Gastrocnemius medialis (tissue), 4 donors: ENCODE data around the gene KPNA5. TPM values are rescaled to one million over a fixed set of nuclear protein-coding genes. Genes with fewer than 3 reads are reported as not detected.
A peak's percentile ranks its signal among the peaks of the same experiment; 100 is the strongest.

Source experiments
- ATAC-seq, 2 donors: fragments of 150-250 bp; one replicate each; pipeline ENCODE4 v1.9.1; 2016
- DNase-seq, 2 donors: peaks; one replicate each; pipeline ENCODE4 v3.0.0-alpha.2; 2019
- H3K27ac ChIP-seq, 4 donors: fragments of 200-600 bp; sonication (generic); 1 replicate in 1 of 4; 2 replicates in 3 of 4; pipeline ENCODE4 v1.5.1; 2016 to 2018; ENCODE audit warnings: mild to moderate bottlenecking in 2 of 4, moderate library complexity in 1 of 4
- H3K27me3 ChIP-seq, 3 donors: fragments of 200-600 bp; sonication (generic) in 2 of 3; 1 replicate in 1 of 3; 2 replicates in 2 of 3; pipeline versions ENCODE4 v1.5.1 to v1.6.0; 2016 to 2019; ENCODE audit warnings: mild to moderate bottlenecking in 1 of 3, moderate library complexity in 1 of 3
- H3K36me3 ChIP-seq, 2 donors: fragments of 200-600 bp; sonication (generic) in 1 of 2; one replicate each; pipeline ENCODE4 v1.5.1; 2017 to 2018
- H3K4me1 ChIP-seq, 2 donors: fragments of 200-600 bp; sonication (generic) in 1 of 2; one replicate each; pipeline ENCODE4 v1.5.1; 2016 to 2017; ENCODE audit warnings: mild to moderate bottlenecking in 2 of 2
- H3K4me3 ChIP-seq, 4 donors: fragments of 200-600 bp; sonication (generic) in 3 of 4; 1 replicate in 1 of 4; 2 replicates in 3 of 4; pipeline ENCODE4 v1.5.1; 2016 to 2019; ENCODE audit warnings: mild to moderate bottlenecking in 2 of 4
- H3K9me3 ChIP-seq, 3 donors: fragments of 200-600 bp; sonication (generic) in 2 of 3; 1 replicate in 1 of 3; 2 replicates in 2 of 3; pipeline ENCODE4 v1.5.1; 2016 to 2019
- POLR2A ChIP-seq, 2 donors: fragments of 450-650 bp; IDR thresholded peaks; one replicate each; pipeline ENCODE4 v1.6.1; 2017; ENCODE audit warnings: antibody characterized with exemption in 2 of 2, mild to moderate bottlenecking in 2 of 2, moderate library complexity in 2 of 2
- in situ Hi-C, 4 donors: fragments of 200-750 bp; cut with MboI; loops; one replicate each; pipeline versions ENCODE4 v1.15.0 to v1.8.0; 2017; ENCODE audit warnings: low sequenced_read_pairs in 4 of 4
- intact Hi-C: fragments of 100-400 bp; cut with DNase I; formaldehyde crosslinking; loops from one replicate; pipeline ENCODE4 v1.15.1; 2023; ENCODE audit warnings: low total_unique reads
- total RNA-seq, 4 donors: library from RNA; depleted of rRNA; stranded (reverse); fragments of >200 nt; gene quantifications; one replicate each; pipeline versions ENCODE4 v1.1.0 to v1.2.3, GENCODE V29; 2016
- TF ChIP-seq, protein P1 (sequence below), 5 experiments: fragments of 450-650 bp in 3 of 5; fragments of 200-600 bp in 2 of 5; sonication (generic) in 2 of 5; IDR thresholded peaks in 4 of 5; conservative IDR thresholded peaks in 1 of 5; 1 replicate in 4 of 5; 2 replicates in 1 of 5; pipeline ENCODE4 v1.5.1; 2016 to 2019; ENCODE audit warnings: antibody characterized with exemption in 5 of 5, mild to moderate bottlenecking in 3 of 5, moderate library complexity in 3 of 5

The KPNA5 gene
- total RNA-seq, 4 donors from 2014 or later = 7.2 to 14.8 (median 12.9) TPM

DNA sequence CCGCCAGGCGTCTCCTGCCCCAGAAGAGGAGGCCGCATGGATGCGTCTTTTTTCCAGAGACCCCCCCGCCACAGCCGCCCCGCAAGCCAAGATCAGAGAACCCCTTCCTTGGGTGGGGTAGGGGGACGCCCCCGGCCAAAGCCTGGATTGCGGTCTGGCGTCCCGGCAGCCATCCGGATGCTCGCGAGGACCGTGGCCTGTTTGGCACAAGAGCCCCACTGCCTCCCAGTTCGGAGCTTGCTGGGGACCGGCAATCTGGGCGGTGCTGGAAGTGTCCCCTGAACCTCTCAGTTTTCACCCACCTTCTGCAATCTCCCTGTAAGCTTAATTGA lies 83.6 kb downstream of the KPNA5 start:
- TF ChIP-seq, protein P1, sequence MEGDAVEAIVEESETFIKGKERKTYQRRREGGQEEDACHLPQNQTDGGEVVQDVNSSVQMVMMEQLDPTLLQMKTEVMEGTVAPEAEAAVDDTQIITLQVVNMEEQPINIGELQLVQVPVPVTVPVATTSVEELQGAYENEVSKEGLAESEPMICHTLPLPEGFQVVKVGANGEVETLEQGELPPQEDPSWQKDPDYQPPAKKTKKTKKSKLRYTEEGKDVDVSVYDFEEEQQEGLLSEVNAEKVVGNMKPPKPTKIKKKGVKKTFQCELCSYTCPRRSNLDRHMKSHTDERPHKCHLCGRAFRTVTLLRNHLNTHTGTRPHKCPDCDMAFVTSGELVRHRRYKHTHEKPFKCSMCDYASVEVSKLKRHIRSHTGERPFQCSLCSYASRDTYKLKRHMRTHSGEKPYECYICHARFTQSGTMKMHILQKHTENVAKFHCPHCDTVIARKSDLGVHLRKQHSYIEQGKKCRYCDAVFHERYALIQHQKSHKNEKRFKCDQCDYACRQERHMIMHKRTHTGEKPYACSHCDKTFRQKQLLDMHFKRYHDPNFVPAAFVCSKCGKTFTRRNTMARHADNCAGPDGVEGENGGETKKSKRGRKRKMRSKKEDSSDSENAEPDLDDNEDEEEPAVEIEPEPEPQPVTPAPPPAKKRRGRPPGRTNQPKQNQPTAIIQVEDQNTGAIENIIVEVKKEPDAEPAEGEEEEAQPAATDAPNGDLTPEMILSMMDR (IDR thresholded peaks at IDR 0.05 in 4 of 5, conservative IDR thresholded peaks at IDR 0.05 in 1 of 5) = no peak
- no peak for TF ChIP-seq POLR2A (IDR thresholded peaks at IDR 0.05)
- in situ Hi-C loops (no loop called here), intact Hi-C loops (no loop called here)
- Histone ChIP-seq H3K27ac (peak overlapping the region; percentile 64 to 76 (median 66)), H3K9me3 (peaks cover 0 to 4% (median 0%) of the 10 kb centered on the region in 3 donors), H3K4me1 (peaks cover 0 to 3% of the 10 kb centered on the region in 2 donors), H3K27me3 (peaks cover 5 to 33% (median 31%) of the 10 kb centered on the region in 3 donors), H3K4me3 (peak overlapping the region; percentile 57 to 65 (median 62)), H3K36me3 (no peaks in the 10 kb centered on the region)
- ATAC-seq (no peak), DNase-seq (peak in 1 of 2 donors; percentile 14)

DNA sequence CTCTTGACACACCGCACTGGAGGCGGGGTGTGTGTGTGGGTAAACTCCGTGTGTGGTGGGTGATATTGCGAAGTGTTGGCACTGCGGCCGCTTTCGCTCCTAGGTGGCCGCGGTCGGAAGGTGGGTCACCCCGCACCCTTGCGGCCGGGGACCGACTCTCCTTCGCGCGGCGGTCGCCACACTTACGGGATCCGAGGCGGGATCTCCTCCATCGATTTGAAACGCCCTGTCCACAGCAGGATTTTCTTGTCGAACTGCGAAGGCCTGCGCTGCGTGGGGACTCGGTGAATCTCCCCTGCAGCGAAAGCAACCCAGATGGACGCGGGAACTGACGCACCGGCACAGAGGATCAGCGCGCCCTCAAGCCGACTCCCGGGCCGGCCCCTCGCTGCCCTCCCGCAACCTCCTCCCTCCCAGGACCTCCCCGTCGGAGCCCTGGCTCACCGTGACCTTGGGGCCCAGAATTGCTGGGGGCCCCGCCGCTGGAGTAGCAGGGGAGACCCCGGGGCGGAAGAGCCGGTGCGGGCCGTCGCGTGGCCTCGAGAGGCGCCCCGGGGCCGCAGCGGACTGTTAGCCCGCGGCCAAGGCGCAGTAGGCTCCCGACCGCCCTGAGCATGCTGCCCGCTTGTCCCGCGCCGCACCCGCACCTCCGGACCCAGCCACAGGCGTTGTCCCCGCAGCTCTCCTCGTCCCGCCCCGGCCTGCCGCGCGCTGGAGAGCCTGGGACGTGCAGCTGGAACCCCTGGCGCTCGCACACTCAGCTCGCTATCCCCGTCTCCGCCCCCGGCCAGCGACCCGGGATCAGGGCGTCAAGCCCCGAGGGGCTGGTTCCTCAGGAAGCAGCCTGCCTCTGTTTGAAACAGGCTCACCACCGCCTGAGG lies 84.2 kb downstream of the KPNA5 start, which contains the start of gene FAM162B:
FAM162B (minus strand) TSS at position 759 of the 881 bp plus-strand sequence; CDS start at position 616, 143 bp downstream.
- DNase-seq = peak in 1 of 2 donors; percentile 44
- peaks cover 5 to 33% (median 31%) of the 10 kb centered on the region in 3 donors for H3K27me3 ChIP-seq
- H3K4me3 ChIP-seq = peak within 1 kb of the TSS; percentile 57 to 65 (median 62)
- ATAC-seq = peak; percentile 40 to 55
- peaks cover 0 to 4% (median 0%) of the 10 kb centered on the region in 3 donors for H3K9me3 ChIP-seq
- peaks cover 0 to 3% of the 10 kb centered on the region in 2 donors for H3K4me1 ChIP-seq
- in situ Hi-C loops = no loop called here
- TF ChIP-seq, protein P1 (IDR thresholded peaks at IDR 0.05 in 4 of 5, conservative IDR thresholded peaks at IDR 0.05 in 1 of 5) = no peak
- TF ChIP-seq POLR2A (IDR thresholded peaks at IDR 0.05) = no peak
- H3K27ac ChIP-seq = peak within 1 kb of the TSS; percentile 64 to 76 (median 66)
- H3K36me3 ChIP-seq = no peaks in the 10 kb centered on the region
- intact Hi-C loops = no loop called here

DNA sequence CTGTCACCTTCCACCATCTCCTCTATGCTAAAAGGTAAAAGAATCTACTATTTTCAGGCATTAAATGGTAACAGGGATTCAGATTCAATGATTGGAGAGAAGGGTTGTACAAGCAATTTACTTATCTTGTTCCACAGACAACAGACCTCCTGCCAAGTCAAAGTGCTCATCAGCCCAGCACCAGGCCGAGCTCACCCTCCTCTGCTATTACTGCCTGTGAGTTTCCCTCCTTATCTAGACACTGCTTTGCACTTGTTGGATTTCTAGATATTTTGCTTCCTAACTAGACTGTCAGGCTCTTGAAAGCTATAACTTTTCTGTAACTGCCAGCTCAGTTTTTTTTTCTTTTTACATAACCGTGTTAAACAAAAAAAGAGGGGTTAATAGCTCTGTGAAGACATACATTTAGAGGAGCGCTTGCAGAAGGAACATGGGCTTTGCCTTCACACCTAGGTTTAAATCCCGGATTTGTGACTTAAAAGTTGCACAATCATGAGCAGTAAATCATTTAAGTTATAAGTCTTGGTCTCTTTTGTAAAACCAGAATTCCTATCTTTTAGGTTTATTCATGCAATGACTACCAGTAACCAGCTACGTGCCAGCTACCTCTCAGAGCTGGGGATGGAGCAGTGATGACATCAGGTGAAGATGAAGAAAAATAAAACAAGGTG lies 85.6 kb downstream of the KPNA5 start:
- intact Hi-C loops = no loop called here
- H3K4me3 ChIP-seq = peak overlapping the region in 1 of 4 donors; percentile 65
- TF ChIP-seq, protein P1 (IDR thresholded peaks at IDR 0.05 in 4 of 5, conservative IDR thresholded peaks at IDR 0.05 in 1 of 5) = no peak
- no peak for TF ChIP-seq POLR2A (IDR thresholded peaks at IDR 0.05)
- in situ Hi-C loops = no loop called here
- DNase-seq (no peak), ATAC-seq (no peak)
- H3K36me3 ChIP-seq = no peaks in the 10 kb centered on the region
- H3K27ac ChIP-seq = peak overlapping the region in 3 of 4 donors; percentile 29 to 76 (median 64)
- H3K27me3 ChIP-seq = peaks cover 5 to 33% (median 31%) of the 10 kb centered on the region in 3 donors
- peaks cover 0 to 3% of the 10 kb centered on the region in 2 donors for H3K4me1 ChIP-seq
- no peaks in the 10 kb centered on the region for H3K9me3 ChIP-seq

DNA sequence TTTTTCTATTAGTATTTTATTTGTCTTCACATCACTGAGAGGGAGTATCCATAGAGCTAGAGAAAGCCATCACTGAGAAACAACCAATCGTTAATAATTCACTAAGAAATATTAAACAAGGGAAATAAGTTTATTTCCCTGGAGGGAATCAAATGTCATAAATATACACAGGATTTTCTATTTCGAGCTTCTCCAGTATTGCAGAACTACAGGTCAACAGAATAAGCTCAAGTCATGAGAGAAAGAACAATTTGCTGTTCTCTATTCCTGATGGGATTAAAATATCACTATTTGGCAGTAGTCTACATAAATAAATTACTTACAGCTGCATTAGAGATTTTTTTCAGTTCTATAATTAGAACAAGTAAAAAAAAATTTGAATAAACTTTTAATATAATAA lies 86.7 kb downstream of the KPNA5 start:
- no peaks in the 10 kb centered on the region for H3K36me3 ChIP-seq
- ATAC-seq = peak in 1 of 2 donors; percentile 59
- peaks cover 0 to 3% of the 10 kb centered on the region in 2 donors for H3K4me1 ChIP-seq
- in situ Hi-C loops = no loop called here
- intact Hi-C loops = no loop called here
- no peak for TF ChIP-seq POLR2A (IDR thresholded peaks at IDR 0.05)
- TF ChIP-seq, protein P1 (IDR thresholded peaks at IDR 0.05 in 4 of 5, conservative IDR thresholded peaks at IDR 0.05 in 1 of 5) = no peak
- no peaks in the 10 kb centered on the region for H3K9me3 ChIP-seq
- H3K4me3 ChIP-seq = no peak overlapping the region
- peaks cover 5 to 33% (median 31%) of the 10 kb centered on the region in 3 donors for H3K27me3 ChIP-seq
- no peak for DNase-seq
- H3K27ac ChIP-seq = peak overlapping the region in 2 of 4 donors; percentile 24 to 33
